Measurements from ENCODE around the gene PGLYRP3.
"Not testable (repeated sequence)": the region's sequence is repeated elsewhere in the genome, so short reads cannot be mapped to it uniquely, and the experiment has no call there.

PGLYRP3 gene

DNA sequence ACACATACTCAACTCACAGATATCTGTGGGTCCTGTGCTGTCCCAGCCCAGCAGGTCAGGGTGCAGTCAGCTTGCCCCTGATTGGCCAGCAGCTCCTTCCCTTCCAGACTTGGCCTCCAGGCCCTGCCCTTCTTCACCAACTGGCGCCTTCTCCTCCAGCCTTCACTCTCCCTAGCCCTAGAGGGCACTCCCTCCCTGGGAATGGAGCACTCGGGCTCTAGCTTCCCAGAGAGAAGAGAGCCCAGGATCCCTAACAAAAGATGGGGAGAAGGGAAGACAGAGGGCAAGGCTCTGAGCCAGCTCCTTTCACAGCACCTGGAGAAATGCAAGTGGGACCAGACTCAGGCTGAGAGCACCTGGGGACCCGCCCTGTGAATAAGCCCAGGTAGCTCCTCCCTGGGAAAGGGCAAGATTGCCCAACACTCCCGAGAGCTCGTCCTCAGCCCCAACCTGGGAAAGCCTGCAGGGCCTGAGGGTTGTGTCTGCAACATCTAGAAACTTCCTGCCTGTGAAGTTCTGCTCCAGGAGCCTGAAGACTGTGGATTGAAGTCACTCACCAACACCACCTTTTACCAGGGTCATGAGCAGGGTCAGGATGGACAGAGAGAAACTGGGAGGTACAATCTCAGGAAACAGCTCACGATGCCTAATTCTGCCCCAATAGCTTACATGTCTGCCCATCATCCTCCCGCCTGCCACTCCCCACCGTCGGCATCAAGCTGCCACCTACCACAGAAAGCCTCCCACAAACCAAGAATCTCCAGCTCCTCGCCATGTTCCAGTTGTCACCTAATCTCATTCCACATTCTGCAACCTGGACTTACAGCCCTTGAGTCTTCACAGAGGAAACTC is 36.0 kb upstream of the PGLYRP3 start, which contains the start of gene PGLYRP4:
TSS of gene PGLYRP4 (minus strand) at position 331 of the 852 bp plus-strand sequence. CDS start 909 bp downstream, outside the sequence.
- DNase-seq = no peak

DNA sequence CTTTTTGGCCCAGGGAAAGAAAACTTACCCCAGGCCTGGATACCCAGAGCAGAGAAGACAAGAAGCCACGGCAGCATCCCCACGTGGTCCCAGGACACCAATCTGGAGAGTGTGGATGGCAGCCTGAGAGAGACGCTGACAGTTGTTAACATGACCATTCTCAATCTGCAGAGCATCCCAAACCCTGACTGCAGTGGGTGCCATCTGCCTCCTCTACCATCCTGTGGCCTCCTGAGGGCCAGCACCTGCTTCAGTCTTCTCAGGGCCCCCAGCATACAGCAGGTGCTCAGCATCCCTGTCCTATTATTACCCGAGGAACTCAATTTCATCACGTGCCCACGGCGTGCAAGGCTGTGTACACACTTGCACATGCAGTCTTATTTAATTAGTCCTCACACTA is 35.1 kb upstream of the PGLYRP3 start:
- DNase-seq = no peak

DNA sequence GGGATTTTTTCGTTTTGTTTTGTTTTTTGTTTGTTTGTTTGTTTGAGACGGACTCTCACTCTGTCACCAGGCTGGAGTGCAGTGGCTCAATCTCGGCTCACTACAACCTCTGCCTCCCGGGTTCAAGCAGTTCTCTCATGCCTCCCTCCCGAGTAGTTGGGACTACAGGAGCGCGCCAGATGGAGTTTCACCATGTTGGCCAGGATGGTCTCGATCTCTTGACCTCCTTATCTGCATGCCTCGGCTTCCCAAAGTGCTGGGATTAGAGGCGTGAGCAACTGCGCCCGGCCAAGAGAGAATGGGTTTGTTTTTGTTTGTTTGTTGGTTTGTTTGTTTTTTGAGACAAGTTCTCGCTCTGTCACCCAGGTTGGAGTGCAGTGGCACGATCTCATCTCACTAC is 34.3 kb upstream of the PGLYRP3 start:
- DNase-seq = not testable (repeated sequence)

DNA sequence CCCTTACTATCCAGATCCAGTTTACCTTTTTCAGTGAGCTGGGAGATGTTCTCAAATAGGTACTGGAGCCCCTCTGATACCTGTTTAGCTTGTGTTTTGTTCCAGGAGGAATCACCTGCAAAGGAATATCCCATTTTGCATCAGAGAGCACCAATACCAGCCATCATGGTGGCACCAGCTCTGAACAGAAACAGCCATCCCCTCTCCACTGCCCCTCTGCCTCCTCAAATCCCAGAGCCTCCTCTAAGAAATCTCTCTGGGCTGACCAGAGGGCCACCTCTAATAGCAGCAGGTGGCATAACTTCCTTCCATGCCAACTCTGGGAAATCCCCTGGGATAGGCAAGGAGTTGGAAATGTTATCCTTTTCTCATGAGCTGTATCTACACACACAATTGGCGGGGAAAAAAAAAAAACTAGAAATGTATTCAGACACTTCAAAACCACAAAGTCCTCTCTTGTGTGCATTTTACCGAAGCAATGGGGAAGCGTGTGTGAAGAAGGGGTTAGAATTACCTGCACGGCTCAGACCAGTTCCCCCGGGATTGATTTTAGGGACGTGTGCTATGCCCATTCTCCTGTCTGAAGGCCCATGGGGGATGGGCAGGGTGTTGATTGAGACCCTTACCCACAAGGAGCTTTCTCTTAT is 33.4 kb upstream of the PGLYRP3 start:
- DNase-seq = no peak

DNA sequence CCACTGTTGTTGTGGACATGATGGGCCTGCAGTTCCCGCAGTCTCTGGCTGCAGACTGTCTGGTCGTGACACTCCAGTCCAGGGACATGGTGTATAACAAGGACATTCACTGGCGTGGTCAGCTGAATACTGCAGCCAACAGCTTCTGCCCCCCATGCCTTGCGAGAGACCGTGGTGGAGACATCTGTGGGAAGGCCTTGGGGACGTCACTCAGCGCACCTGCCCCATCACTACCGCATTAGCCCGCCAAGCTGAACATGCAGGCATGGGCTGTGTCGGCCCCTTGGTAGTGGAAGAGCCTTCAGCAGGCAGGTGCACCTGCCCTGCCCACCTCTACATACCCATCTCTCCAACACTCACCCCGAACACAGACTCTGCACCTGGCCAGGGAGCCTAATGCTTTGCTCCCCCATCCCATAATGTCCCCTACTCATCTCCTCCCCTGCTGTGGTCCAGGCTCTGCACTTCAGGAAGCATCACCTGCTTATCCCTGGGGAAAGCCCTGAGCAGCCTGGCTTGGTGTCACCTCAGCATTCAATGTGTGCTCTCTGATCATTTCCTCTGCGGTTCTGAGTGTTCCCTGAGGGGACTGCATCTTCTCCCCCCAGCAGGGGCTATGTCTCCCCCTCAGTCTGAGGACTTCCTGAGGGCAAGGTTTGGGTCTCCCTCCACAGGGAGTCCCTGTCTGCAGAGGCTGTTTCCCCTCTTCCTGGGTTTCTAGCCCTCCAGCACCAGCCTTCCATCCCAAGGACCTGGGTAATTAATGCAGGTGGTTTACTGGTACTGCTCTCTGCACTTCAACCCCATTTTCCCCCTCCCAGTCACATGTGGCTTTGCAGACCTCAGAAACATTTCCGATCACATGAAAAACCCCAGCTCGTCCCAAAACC is 32.7 kb upstream of the PGLYRP3 start:
- no peak for DNase-seq

DNA sequence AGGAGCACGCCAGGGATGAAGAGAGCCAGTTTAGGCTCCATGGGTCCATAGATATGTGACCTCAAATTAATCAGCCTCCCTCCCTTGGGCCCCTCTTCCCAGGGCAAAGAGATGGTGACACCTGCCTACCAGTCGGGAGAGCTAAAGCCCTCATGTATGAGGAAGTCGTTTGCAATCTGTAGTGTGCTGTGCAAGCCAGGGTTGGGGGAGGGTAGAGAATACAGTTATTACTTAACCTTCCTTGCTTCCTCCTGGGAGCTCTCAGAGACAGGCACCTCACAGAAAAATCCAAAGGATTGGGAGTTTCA is 31.9 kb upstream of the PGLYRP3 start:
- no peak for DNase-seq

DNA sequence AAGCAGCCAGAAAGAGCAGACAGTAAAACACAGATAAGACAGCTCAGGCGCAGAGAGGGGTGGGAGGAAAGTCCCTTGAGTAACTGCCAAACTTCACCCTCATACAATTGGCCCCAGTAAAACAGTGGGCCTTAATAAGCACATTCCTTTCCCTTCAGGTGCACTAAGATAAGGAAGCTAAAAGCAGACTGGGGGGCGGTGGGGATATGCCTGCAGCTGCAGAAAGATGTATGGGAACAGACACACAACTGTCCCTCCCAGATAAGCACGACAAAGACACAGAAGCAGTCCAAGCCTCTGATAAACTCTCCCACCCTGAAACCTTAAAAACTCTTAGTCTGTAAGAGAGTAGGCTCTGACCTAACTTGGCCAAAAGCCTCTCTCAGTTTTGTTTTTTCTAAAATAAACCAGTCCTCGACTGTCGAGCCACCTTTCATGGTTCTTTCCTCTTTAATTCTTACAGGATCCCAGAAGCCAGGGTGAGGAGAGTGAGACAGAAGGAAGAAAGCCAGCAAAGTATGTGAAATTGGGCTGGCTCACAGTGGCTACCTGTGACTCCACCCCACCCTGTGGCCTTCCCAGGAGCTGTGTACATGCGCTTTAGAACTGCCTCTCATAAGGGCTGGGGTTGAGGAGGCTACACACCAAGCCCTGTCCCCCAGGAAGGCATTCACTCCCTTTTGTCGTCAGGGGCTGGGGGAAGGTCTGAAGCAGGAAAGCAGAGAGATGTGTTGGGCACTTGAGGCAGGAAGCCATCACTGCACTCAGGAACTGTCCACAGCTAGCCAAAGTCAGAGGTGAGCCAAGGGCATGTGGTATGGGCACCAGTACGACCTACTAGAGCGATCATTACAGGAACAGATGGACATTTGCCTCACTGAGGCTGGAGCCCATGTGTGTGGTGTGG is 31.3 kb upstream of the PGLYRP3 start:
- no peak for DNase-seq

DNA sequence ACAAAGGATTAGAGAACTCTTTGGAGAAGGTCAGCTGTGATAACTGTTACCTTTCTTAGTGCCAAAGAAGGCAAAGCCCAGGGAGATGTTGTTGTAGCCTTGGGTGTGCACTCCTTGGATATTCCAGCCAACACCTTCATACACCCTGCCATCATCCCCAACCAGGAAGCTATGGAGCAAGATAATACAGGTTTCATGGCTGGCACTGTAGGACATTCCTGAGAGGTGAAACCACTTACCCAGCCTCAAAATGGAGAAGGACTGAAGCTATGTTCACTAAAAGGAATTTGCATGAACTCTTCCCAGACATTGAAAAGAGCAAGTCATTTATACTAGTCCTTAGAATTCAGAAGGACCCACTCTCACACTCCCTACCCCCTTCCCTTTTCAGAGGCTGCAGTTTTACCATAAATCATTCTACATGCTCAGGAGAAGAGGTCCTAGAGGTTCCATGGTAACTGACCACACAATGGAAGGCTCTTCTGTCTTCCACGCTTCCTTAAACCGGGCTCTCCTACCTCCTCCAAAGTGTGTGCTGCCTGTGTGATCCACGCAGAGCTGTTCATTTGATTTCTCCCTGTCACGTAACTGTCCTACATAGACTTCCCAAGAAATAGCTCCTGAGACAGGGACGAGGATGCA is 30.4 kb upstream of the PGLYRP3 start:
- DNase-seq = no peak

DNA sequence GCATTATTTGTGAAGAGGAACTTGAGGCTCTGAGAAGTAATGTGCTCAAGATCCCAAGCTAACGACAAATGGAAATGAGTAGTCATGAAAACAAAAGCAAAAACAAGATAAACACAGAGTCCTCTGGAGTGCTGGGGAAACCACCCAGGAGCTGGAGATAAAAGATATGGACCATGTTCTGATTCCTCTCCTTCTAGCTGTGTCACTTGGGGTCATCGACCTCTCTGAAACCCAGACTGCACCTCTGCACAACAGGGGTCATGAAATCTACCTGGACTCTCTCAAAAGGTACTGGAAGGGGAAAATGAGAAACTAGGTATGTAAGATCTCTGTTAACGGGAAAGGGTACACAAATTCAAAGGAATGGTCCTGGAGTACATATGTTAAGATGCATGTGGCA is 29.4 kb upstream of the PGLYRP3 start:
- DNase-seq = no peak

DNA sequence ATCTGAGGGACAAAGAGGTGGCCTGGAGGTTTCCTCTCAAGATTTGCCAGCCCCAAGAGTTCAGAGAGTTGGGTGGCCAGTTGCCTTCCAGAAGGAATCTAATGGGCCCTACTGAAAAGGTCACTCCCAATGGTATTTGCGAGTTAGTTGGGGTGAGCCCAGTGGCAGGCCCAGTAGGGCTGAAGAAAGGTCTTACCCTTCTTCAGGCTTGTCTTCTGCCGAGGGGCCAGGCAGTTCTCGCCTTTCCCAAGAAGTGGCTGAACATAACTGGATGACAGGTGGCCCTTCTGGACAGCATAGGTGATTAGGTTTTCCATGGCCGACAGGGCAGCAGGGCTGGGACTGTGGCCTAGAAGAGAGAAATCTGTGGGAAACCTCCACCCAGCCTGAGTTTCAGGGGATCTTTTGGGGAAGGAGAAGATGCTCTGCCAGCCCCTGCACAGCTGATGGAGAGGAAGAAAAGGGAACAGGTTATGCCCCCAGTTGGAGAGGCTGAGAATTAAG is 28.7 kb upstream of the PGLYRP3 start:
- DNase-seq = no peak

DNA sequence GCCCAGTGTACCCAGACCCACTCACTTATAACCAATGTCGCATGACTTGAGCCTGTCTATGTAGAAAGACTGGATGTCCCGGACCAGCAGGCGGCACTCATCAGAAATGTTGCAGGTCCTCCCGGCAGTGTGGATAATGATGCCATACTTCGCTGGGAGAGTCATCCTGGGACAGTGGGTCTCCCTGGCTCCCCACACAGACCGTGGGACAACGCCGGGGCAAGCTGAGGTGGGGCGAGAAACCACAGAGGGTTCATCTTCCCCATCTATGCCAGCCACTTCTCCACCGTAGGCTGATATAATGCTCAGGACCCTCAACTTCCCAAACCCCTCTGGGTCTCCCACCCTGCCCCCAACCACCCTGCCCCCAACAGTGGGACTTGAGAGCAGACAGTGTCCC is 27.6 kb upstream of the PGLYRP3 start:
- no peak for DNase-seq

DNA sequence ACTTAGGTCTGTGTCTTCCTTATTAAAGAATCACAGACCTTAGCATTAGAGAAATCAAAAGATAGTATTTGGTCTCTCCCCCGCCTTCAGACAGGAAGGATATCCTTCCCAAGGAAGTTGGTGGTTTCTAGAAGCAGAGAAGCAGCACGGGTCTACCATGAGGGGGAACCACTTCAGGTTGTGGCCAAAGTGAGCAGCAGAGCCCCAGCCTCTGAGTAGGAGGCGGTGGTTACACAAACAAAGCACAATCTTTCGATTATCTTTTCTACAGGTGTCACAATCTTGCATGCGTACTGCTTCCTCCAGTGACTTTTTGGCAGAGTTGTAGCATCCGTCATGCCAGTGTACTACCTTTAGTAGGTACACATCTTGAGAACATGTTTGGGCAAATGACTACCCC is 27.1 kb upstream of the PGLYRP3 start:
- DNase-seq = no peak

DNA sequence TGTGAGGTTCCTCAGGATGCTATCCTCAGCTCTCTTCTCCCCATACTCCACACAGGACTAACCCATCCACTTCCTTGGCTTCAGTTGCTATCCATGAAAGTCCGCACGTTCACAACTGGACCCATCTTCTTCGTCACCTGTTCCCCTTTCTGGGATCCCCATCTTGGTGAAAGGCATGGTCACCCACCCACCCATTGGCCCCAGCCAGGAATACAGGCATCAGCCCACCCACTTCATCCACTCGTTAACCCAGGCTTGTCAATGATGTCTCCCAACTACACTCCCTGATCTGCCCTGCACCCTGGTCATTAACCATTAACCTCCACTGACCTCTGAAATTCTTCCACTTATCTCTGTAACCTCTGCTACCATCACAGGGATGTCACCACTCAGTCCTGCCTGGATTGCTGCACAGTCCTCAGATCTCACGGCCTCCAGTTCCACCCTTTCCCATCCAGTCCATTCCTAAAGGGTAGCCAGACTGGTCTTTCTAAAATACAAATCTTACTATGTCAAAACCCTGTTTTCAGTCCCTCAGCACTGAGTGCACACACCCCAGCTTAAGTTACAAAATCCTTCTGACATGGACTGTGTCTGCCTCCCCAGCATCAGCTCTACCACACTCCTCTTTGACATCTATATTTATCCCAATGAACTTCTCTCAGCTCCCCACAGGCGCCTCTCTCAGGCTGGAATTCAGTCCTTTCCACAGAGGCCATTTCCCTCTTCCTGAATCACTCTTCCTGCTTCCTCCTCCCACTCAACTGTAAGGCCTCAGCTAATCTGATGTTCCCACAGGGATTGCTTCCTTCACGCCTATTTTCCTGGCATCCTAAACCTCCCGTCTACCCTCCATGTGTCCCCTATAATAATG is 25.5 kb upstream of the PGLYRP3 start:
- no peak for DNase-seq

DNA sequence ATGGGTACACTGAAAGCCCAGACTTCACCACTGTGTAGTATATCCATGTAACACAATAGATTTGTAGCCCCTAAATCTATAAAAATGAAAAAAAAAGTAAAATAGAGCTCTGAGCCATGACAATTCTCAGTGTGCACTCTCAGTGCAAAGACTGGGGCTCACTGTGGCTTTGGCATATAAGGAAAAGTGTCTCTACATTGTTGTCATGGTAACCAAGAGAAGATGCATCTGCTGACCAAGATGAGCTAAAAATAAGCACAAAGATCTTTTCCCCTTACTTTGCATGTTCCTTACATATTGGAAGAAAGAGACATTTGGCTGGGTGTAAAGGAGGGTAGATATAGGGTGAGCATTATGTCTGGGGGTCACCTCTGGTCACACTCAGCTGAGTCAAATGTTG is 23.9 kb upstream of the PGLYRP3 start:
- DNase-seq = no peak

DNA sequence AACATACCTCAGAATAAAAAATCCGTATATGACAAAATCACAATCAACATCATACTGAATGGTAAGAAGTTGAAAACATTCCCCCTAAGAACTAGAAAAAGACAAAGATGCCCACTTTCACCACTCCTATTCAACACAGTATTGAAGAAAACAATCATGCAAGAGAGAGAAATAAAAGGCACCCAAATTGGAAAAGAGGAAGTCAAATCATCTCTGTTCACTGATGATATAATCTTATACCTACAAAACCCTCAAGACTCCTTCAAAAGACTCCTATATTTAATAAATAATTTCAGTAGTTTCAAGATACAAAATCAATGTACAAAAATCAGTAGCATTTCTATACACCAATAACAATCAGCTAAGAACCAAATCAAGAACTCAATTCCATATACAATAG is 21.1 kb upstream of the PGLYRP3 start:
- no peak for DNase-seq

DNA sequence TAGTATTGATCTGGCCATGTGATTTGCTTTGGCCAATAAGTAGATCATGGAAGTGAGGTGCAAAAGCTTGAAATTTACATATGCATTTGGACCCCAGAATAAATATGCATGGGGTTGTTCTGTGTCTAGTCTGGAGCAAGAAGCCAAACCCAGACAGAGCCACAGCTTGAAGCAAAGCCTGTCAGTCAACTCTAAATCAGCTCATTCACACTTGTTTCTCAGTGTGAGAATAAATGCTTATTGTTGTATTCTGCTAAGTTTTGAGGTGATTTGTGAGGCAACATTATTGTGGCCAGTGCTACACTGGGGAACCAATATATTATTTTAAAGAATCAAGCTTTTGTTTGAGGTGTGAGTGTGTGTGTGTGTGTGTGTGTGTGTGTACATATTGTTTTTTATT is 12.2 kb upstream of the PGLYRP3 start:
- no peak for DNase-seq

DNA sequence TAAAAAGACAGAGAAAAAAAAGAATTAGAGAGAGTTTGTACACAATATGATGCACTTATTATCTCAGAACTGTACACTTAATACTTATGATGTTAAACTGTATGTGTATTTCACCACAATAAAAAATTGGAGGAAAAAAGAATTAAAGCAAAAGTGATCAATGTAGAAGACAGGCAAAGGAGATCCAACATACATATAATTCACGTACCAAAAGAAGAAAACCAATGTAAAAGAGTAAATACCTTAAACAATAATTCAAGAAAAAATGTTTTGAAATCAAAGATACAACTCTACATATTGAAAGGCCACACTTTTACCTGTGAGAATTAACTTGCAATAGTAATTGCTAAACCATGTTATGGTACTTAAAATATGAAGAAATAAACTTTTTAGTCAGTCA is 9.8 kb upstream of the PGLYRP3 start:
- DNase-seq = no peak

DNA sequence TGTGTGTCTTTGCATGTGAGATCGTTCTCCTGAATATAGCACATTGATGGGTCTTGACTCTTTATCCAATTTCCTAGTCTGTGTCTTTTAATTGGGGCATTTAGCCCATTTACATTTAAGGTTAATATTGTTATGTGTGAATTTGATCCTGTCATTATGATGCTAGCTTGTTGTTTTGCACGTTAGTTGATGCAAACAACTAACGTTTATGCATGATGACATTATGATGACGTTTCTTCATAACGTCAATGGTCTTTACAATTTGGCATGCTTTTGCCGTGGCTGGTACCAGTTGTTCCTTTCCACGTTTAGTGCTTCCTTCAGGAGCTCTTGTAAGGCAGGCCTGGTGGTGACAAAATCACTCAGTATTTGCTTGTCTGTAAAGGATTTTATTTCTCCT is 5.4 kb upstream of the PGLYRP3 start:
- DNase-seq = not testable (repeated sequence)

DNA sequence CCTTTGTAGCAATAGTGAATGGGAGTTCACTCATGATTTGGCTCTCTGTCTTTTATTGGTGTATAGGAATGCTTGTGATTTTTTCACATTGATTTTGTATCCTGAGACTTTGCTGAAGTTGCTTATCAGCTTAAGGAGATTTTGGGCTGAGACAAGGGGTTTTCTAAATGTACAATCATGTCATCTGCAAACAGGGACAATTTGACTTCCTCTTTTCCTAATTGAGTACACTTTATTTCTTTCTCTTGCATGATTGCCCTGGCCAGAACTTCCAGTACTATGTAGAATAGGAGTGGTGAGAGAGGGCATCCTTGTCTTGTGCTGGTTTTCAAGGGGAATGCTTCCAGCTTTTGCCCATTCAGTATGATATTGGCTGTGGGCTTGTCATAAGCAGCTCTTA is 3.3 kb upstream of the PGLYRP3 start:
- DNase-seq = not testable (repeated sequence)

DNA sequence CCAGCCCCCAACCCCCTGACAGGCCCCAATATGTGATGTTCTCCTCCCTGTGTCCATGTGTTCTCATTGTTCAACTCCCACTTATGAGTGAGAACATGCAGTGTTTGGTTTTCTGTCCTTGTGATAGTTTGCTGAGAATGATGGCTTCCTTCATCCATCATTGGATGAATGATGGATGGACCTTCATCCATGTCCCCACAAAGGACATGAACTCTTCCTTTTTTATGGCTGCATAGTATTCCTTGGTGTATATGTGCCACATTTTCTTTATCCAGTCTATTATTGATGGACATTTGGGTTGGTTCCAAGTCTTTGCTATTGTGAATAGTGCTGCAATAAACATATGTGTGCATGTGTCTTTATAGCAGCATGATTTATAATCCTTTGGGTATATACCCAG is 1.6 kb upstream of the PGLYRP3 start:
- DNase-seq = not testable (repeated sequence)

DNA sequence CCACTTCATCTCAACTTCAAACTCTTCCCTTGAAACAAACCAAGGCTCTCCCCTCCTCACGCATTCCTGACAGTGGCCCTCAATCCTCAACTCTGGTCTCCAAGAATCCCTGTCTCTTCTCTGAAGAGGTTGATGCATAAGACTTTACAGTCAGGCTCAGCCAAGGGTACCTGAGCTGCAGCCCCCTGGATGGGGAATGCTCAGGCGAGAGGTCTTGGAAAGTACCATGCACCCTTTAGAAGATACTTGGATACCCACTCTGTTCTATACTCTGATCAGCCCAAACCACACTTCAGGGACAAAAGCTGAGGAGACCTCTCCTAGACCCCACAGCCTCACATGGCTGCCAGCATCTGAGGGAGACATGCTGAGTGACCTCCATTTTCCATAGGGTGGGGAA is 536 bp upstream of the PGLYRP3 start:
- no peak for DNase-seq

Measured in activated CD8-positive, alpha-beta memory T cell treated with anti-CD3 and anti-CD28 coated beads, Interleukin-2, amount 50 U/mL, for 48 hours (primary cell).